IMR-90 (cell line): ENCODE data around the gene ZNF786. TPM values are rescaled to one million over a fixed set of nuclear protein-coding genes. Genes with fewer than 3 reads are reported as not detected.

Experiments used
- ATAC-seq: fragments of 200-7000 bp; cut with Tn5 transposase; 2 replicates; pipeline ENCODE4 v1.9.1; 2020; ENCODE audit warnings: low read depth, mild to moderate bottlenecking, moderate library complexity
- BruUV-seq: library from RNA; stranded (reverse); fragments of 400-500 nt; replicated peaks from 2 replicates; lab custom pipeline; 2021; lab: Mats Ljungman, UMichigan
- CTCF ChIA-PET: fragments of 300-600 bp; formaldehyde crosslinking; extraction: SDS; loops from one replicate; lab custom pipeline; 2021; ENCODE audit warnings: antibody characterized with exemption; lab: Yijun Ruan, JAX
- POLR2A ChIA-PET: fragments of 300-600 bp; sonication (Branson Sonifier 250); formaldehyde crosslinking; loops from one replicate; lab custom pipeline; 2022; ENCODE audit warnings: antibody characterized with exemption; ENCODE audit not compliant: unreplicated experiment; lab: Charles Lee
- DNase-seq: peaks from one replicate; pipeline ENCODE4 v3.0.0; 2013
- H2AFZ ChIP-seq: replicated peaks from 2 replicates; pipeline ENCODE3; 2013; ENCODE audit warnings: low read length, mild to moderate bottlenecking; ENCODE audit not compliant: poor library complexity
- H2AK5ac ChIP-seq: 2 replicates; pipeline ENCODE4 v1.6.1; 2013; ENCODE audit warnings: low read depth, low read length, inconsistent platforms
- H2AK9ac ChIP-seq: replicated peaks from 2 replicates; pipeline ENCODE3; 2013; ENCODE audit warnings: mild to moderate bottlenecking, low read depth, low read length, moderate library complexity; ENCODE audit not compliant: poor library complexity
- H2BK120ac ChIP-seq: 2 replicates; pipeline ENCODE4 v1.6.1; 2013; ENCODE audit warnings: low read depth, low read length, inconsistent platforms
- H2BK15ac ChIP-seq: 3 replicates; pipeline ENCODE4 v1.6.1; 2013; ENCODE audit warnings: low read depth, low read length, inconsistent platforms
- H2BK20ac ChIP-seq: 2 replicates; pipeline ENCODE4 v1.6.1; 2013; ENCODE audit warnings: low read depth, mild to moderate bottlenecking, inconsistent platforms, low read length, moderate library complexity
- H2BK5ac ChIP-seq: 2 replicates; pipeline ENCODE4 v1.6.1; 2013; ENCODE audit warnings: mild to moderate bottlenecking, low read depth, low read length, inconsistent platforms; ENCODE audit not compliant: poor library complexity, severe bottlenecking
- H3K14ac ChIP-seq: replicated peaks from 2 replicates; pipeline ENCODE4 v1.6.1; 2013; ENCODE audit warnings: low read depth, low read length, inconsistent platforms
- H3K18ac ChIP-seq: 2 replicates; pipeline ENCODE4 v1.6.1; 2013; ENCODE audit warnings: low read depth, low read length, control low read depth
- H3K23ac ChIP-seq: 2 replicates; pipeline ENCODE4 v1.6.1; 2013; ENCODE audit warnings: low read depth, low read length, inconsistent platforms
- H3K27ac ChIP-seq: 2 replicates; pipeline ENCODE4 v1.5.1; 2013; ENCODE audit warnings: mild to moderate bottlenecking, control low read depth, low read length; ENCODE audit not compliant: insufficient read depth
- H3K27me3 ChIP-seq: 2 replicates; pipeline ENCODE4 v1.6.1; 2013; ENCODE audit warnings: low read length; ENCODE audit not compliant: control insufficient read depth, insufficient read depth
- H3K36me3 ChIP-seq: 2 replicates; pipeline ENCODE4 v1.6.1; 2013; ENCODE audit warnings: low read length, mixed read lengths; ENCODE audit not compliant: control insufficient read depth, insufficient read depth
- H3K4ac ChIP-seq: 2 replicates; pipeline ENCODE4 v1.6.1; 2013; ENCODE audit warnings: low read depth, low read length, inconsistent platforms
- H3K4me1 ChIP-seq: 2 replicates; pipeline ENCODE4 v1.6.1; 2013; ENCODE audit warnings: low read length, mixed read lengths; ENCODE audit not compliant: control insufficient read depth, insufficient read depth
- H3K4me2 ChIP-seq: 2 replicates; pipeline ENCODE4 v1.6.1; 2013; ENCODE audit warnings: low read depth, mild to moderate bottlenecking, control low read depth, low read length, moderate library complexity
- H3K4me3 ChIP-seq: 2 replicates; pipeline ENCODE4 v1.5.1; 2013; ENCODE audit warnings: low read depth, mild to moderate bottlenecking, control low read depth, low read length, moderate library complexity; ENCODE audit not compliant: insufficient read depth
- H3K56ac ChIP-seq: 2 replicates; pipeline ENCODE4 v1.6.1; 2013; ENCODE audit warnings: low read length, inconsistent platforms; ENCODE audit not compliant: insufficient read depth; ENCODE audit errors: extremely low read depth
- H3K79me1 ChIP-seq, 2 experiments: 2 replicates each; pipeline ENCODE4 v1.6.1; 2013; ENCODE audit warnings: low read length in 2 of 2, inconsistent platforms in 1 of 2, low read depth in 1 of 2
- H3K9ac ChIP-seq: 2 replicates; pipeline ENCODE4 v1.6.1; 2013; ENCODE audit warnings: low read depth, low read length, control low read depth
- H3K9me1 ChIP-seq: 2 replicates; pipeline ENCODE4 v1.6.1; 2013; ENCODE audit warnings: low read length, inconsistent platforms; ENCODE audit not compliant: insufficient read depth
- H3K9me3 ChIP-seq: 2 replicates; pipeline ENCODE4 v1.6.1; 2013; ENCODE audit warnings: low read length; ENCODE audit not compliant: control insufficient read depth, insufficient read depth
- H4K20me1 ChIP-seq: 2 replicates; pipeline ENCODE4 v1.6.1; 2013; ENCODE audit warnings: low read length, inconsistent platforms; ENCODE audit not compliant: insufficient read depth
- H4K5ac ChIP-seq: 2 replicates; pipeline ENCODE4 v1.6.1; 2013; ENCODE audit warnings: mild to moderate bottlenecking, low read depth, low read length, control low read depth
- H4K8ac ChIP-seq, 2 experiments: 2 replicates each; pipeline ENCODE4 v1.6.1; 2013; ENCODE audit warnings: low read depth in 2 of 2, low read length in 2 of 2, control low read depth in 1 of 2, inconsistent platforms in 1 of 2
- H4K91ac ChIP-seq: 2 replicates; pipeline ENCODE4 v1.6.1; 2013; ENCODE audit warnings: low read depth, low read length, inconsistent platforms; ENCODE audit not compliant: insufficient read depth
- CEBPB ChIP-seq: IDR thresholded peaks from 2 replicates; pipeline ENCODE4 v1.6.1; 2012; ENCODE audit warnings: low read depth, low read length, improper control_type of control experiment
- FOS ChIP-seq: fragments of 150-350 bp; IDR thresholded peaks from 2 replicates; pipeline ENCODE4 v1.6.1; 2016; ENCODE audit warnings: low read depth, low read length
- MXI1 ChIP-seq: IDR thresholded peaks from 2 replicates; pipeline ENCODE4 v1.6.1; 2012; ENCODE audit warnings: low read depth, mild to moderate bottlenecking, low read length, moderate library complexity, borderline replicate concordance
- NFE2L2 ChIP-seq: fragments of 150-350 bp; IDR thresholded peaks from 2 replicates; pipeline ENCODE4 v1.6.1; 2016; ENCODE audit warnings: low read depth, mild to moderate bottlenecking, low read length
- POLR2A ChIP-seq: IDR thresholded peaks from 2 replicates; pipeline ENCODE4 v1.6.1; 2012; ENCODE audit warnings: mild to moderate bottlenecking, low read depth, low read length
- RFX5 ChIP-seq: IDR thresholded peaks from 2 replicates; pipeline ENCODE4 v1.8.0; 2012; ENCODE audit warnings: low read depth, mild to moderate bottlenecking, low read length, moderate library complexity
- WGBS, 2 experiments: methylation state at CpG; one replicate each; pipeline versions ENCODE4 v1.1.5 to v1.1.7; 2013; ENCODE audit warnings: missing lambda C conversion rate in 2 of 2; ENCODE audit not compliant: insufficient read length in 1 of 2; ENCODE audit errors: extremely low coverage in 2 of 2; 5-methylcytosine and 5-hydroxymethylcytosine counted together
- dilution Hi-C: fragments of 300-500 bp; cut with HindIII; formaldehyde crosslinking; loops from one replicate; pipeline ENCODE4 v1.14.3; 2018; ENCODE audit warnings: low sequenced_read_pairs; ENCODE audit not compliant: unreplicated experiment
- in situ Hi-C: fragments of 300-500 bp; cut with MboI; formaldehyde crosslinking; loops from 3 replicates; pipeline ENCODE4 v1.14.3; 2019; ENCODE audit warnings: low sequenced_read_pairs, inconsistent platforms, mixed read lengths
- intact Hi-C: fragments of 100-400 bp; cut with micrococcal nuclease; formaldehyde crosslinking; loops from 2 replicates; pipeline ENCODE4 v1.10.0; 2022
- polyA plus RNA-seq, 3 experiments: library from polyadenylated mRNA; depleted of rRNA; stranded (reverse); fragments of >200 nt; gene quantifications; 2 replicates each; pipeline ENCODE4 v1.2.3, GENCODE V29; 2012; ENCODE audit warnings: low replicate concordance in 1 of 3
- total RNA-seq: library from RNA; depleted of rRNA; stranded (reverse); fragments of >200 nt; gene quantifications from 2 replicates; pipeline ENCODE4 v1.2.3, GENCODE V29; 2012
- TF ChIP-seq, protein P1 (sequence below): conservative IDR thresholded peaks from 2 replicates; pipeline ENCODE4 v1.5.1; 2012; ENCODE audit warnings: mild to moderate bottlenecking, low read depth, low read length, improper control_type of control experiment

Gene ZNF786
- total and polyA plus RNA-seq, 2 of the 4 experiments (the other 2 are of a cell fraction) = 2.8 to 7.3 TPM

DNA sequence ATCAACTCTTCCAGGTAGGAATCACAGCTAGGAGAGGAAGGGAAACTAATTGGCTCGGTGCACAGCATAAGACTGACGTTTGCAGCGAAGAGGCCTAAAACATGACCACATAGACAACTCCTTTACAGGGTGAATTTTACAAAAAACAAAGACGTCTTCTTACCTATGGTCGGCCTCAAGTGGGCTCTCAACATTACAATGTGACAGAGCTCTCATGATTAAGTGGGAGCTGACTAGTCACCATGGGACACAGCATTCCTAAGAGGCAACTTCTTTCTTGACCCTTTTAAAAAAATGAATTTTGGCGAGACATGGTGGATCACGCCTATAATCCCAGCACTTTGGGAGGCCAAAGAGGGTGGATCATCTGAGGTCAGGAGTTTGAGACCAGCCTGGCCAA, 66.9 kb downstream of the ZNF786 start:
- Histone ChIP-seq H3K4ac (no peak overlapping the region), H3K56ac (no peak overlapping the region), H3K79me1 (peaks cover 25 to 60% of the 10 kb centered on the region in 2 experiments), H2BK20ac (no peak overlapping the region), H2AK5ac (no peak overlapping the region; the same call in 1 of the 2 replicates), H2AFZ (no peak overlapping the region), H3K4me2 (no peak overlapping the region), H3K18ac (no peak overlapping the region), H3K9me3 (no peaks in the 10 kb centered on the region), H3K36me3 (peaks cover 14% of the 10 kb centered on the region), H3K4me1 (no peaks in the 10 kb centered on the region), H3K9me1 (peaks cover 3% of the 10 kb centered on the region; the same call in 1 of the 2 replicates), H2BK5ac (no peak overlapping the region), H3K23ac (no peak overlapping the region; the same call in 1 of the 2 replicates), H3K14ac (no peak overlapping the region), H3K4me3 (no peak overlapping the region), H2AK9ac (no peak overlapping the region), H4K8ac (no peak overlapping the region), H3K9ac (no peak overlapping the region), H4K20me1 (peaks cover 9% of the 10 kb centered on the region), H2BK15ac (no peak overlapping the region), H3K27me3 (no peaks in the 10 kb centered on the region), H4K5ac (no peak overlapping the region), H2BK120ac (no peak overlapping the region), H4K91ac (no peak overlapping the region), H3K27ac (no peak overlapping the region; the same call in 1 of the 2 replicates)
- ATAC-seq (no peak), DNase-seq (no peak)
- dilution Hi-C loops = no loop called here
- TF ChIP-seq CEBPB (no peak), NFE2L2 (no peak), POLR2A (no peak), FOS (no peak), RFX5 (no peak), MXI1 (no peak)
- TF ChIP-seq, protein P1, sequence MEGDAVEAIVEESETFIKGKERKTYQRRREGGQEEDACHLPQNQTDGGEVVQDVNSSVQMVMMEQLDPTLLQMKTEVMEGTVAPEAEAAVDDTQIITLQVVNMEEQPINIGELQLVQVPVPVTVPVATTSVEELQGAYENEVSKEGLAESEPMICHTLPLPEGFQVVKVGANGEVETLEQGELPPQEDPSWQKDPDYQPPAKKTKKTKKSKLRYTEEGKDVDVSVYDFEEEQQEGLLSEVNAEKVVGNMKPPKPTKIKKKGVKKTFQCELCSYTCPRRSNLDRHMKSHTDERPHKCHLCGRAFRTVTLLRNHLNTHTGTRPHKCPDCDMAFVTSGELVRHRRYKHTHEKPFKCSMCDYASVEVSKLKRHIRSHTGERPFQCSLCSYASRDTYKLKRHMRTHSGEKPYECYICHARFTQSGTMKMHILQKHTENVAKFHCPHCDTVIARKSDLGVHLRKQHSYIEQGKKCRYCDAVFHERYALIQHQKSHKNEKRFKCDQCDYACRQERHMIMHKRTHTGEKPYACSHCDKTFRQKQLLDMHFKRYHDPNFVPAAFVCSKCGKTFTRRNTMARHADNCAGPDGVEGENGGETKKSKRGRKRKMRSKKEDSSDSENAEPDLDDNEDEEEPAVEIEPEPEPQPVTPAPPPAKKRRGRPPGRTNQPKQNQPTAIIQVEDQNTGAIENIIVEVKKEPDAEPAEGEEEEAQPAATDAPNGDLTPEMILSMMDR = no peak
- intact Hi-C loops = no loop called here
- ChIA-PET CTCF (no interaction called here), POLR2A (no interaction called here)
- in situ Hi-C loops = no loop called here
- BruUV-seq = no TSS peak
- 86% methylated on average over 2 of the region's 7 CpGs; no CpG with 5 or more reads in 1 of the 2 experiments for WGBS, 2 experiments
